ENCODE data around the gene RPTOR. TPM values are rescaled to one million over a fixed set of nuclear protein-coding genes. Genes with fewer than 3 reads are reported as not detected.

Gene RPTOR
- polyA plus RNA-seq, 1 donor (not counting 4 experiments of a cell fraction or from before 2014, with no cell fraction given): 4.0 TPM

GRCh38 chr17:80909635-80910034, 365.0 kb downstream of the RPTOR start:
- dilution Hi-C loops (cut with MboI; ENCODE audit: extremely low pct_ligation_motif_present, low sequenced_read_pairs): no loop called here
- no peak overlapping the region for H3K27ac ChIP-seq (ENCODE audit: control insufficient read depth, insufficient read depth, low read length)
- no peaks in the 10 kb centered on the region for H4K20me1 ChIP-seq (ENCODE audit: control insufficient read depth, extremely low read depth, insufficient read depth, low read length)
- H3K4me2 ChIP-seq (ENCODE audit: control insufficient read depth, extremely low read depth, insufficient read depth, low read depth, low read length): no peak overlapping the region
- H3K9me3 ChIP-seq (ENCODE audit: control insufficient read depth, low read depth, low read length): no peaks in the 10 kb centered on the region
- peaks cover 15 to 16% of the 10 kb centered on the region in 2 experiments for H3K36me3 ChIP-seq (ENCODE audit: control insufficient read depth in 2 of 2, extremely low read depth in 1 of 2, insufficient read depth in 2 of 2, low read length in 2 of 2)
- H3K4me1 ChIP-seq (ENCODE audit: control insufficient read depth, extremely low read depth, insufficient read depth, low read length): no peaks in the 10 kb centered on the region
- FAIRE-seq (no peak), DNase-seq (ENCODE audit: low read depth, low spot score) (no peak)
- H3K79me2 ChIP-seq (ENCODE audit: control insufficient read depth, insufficient read depth, low read length): no peaks in the 10 kb centered on the region
- H3K9me1 ChIP-seq (ENCODE audit: control insufficient read depth, extremely low read depth, insufficient read depth, low read length): no peaks in the 10 kb centered on the region
- no peak overlapping the region for H2AFZ ChIP-seq (ENCODE audit: control insufficient read depth, low read length)
- no peak overlapping the region for H3K9ac ChIP-seq (ENCODE audit: control insufficient read depth, extremely low read depth, insufficient read depth, low read length)
- TF ChIP-seq EZH2 (IDR thresholded peaks at IDR 0.05; ENCODE audit: low read length): no peak
- TF ChIP-seq, protein P1, sequence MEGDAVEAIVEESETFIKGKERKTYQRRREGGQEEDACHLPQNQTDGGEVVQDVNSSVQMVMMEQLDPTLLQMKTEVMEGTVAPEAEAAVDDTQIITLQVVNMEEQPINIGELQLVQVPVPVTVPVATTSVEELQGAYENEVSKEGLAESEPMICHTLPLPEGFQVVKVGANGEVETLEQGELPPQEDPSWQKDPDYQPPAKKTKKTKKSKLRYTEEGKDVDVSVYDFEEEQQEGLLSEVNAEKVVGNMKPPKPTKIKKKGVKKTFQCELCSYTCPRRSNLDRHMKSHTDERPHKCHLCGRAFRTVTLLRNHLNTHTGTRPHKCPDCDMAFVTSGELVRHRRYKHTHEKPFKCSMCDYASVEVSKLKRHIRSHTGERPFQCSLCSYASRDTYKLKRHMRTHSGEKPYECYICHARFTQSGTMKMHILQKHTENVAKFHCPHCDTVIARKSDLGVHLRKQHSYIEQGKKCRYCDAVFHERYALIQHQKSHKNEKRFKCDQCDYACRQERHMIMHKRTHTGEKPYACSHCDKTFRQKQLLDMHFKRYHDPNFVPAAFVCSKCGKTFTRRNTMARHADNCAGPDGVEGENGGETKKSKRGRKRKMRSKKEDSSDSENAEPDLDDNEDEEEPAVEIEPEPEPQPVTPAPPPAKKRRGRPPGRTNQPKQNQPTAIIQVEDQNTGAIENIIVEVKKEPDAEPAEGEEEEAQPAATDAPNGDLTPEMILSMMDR (optimal IDR thresholded peaks at IDR 0.05 in 1 of 3, IDR thresholded peaks at IDR 0.05 in 1 of 3, conservative IDR thresholded peaks at IDR 0.05 in 1 of 3; ENCODE audit: extremely low read depth in 1 of 3, insufficient read depth in 2 of 3, low read length in 3 of 3): no peak
- no peak overlapping the region for H3K4me3 ChIP-seq (ENCODE audit: control insufficient read depth in 2 of 3, extremely low read depth in 1 of 3, insufficient read depth in 2 of 3, low read depth in 1 of 3, low read length in 3 of 3)
- no peaks in the 10 kb centered on the region for H3K27me3 ChIP-seq (ENCODE audit: control insufficient read depth, extremely low read depth, insufficient read depth, low read length)

GRCh38 chr17:80910043-80910442, 365.4 kb downstream of the RPTOR start:
- H3K9me3 ChIP-seq (ENCODE audit: control insufficient read depth, low read depth, low read length): no peaks in the 10 kb centered on the region
- dilution Hi-C loops (cut with MboI; ENCODE audit: extremely low pct_ligation_motif_present, low sequenced_read_pairs): no loop called here
- FAIRE-seq: no peak
- H3K4me2 ChIP-seq (ENCODE audit: control insufficient read depth, extremely low read depth, insufficient read depth, low read depth, low read length): no peak overlapping the region
- TF ChIP-seq, protein P1 (optimal IDR thresholded peaks at IDR 0.05 in 1 of 3, IDR thresholded peaks at IDR 0.05 in 1 of 3, conservative IDR thresholded peaks at IDR 0.05 in 1 of 3; ENCODE audit: extremely low read depth in 1 of 3, insufficient read depth in 2 of 3, low read length in 3 of 3): no peak
- no peak for TF ChIP-seq EZH2 (IDR thresholded peaks at IDR 0.05; ENCODE audit: low read length)
- H3K79me2 ChIP-seq (ENCODE audit: control insufficient read depth, insufficient read depth, low read length): no peaks in the 10 kb centered on the region
- peaks cover 16% of the 10 kb centered on the region in 2 experiments for H3K36me3 ChIP-seq (ENCODE audit: control insufficient read depth in 2 of 2, extremely low read depth in 1 of 2, insufficient read depth in 2 of 2, low read length in 2 of 2)
- H3K4me1 ChIP-seq (ENCODE audit: control insufficient read depth, extremely low read depth, insufficient read depth, low read length): no peaks in the 10 kb centered on the region
- no peak overlapping the region for H3K9ac ChIP-seq (ENCODE audit: control insufficient read depth, extremely low read depth, insufficient read depth, low read length)
- H4K20me1 ChIP-seq (ENCODE audit: control insufficient read depth, extremely low read depth, insufficient read depth, low read length): no peaks in the 10 kb centered on the region
- H3K27me3 ChIP-seq (ENCODE audit: control insufficient read depth, extremely low read depth, insufficient read depth, low read length): no peaks in the 10 kb centered on the region
- no peak overlapping the region for H3K4me3 ChIP-seq (ENCODE audit: control insufficient read depth in 2 of 3, extremely low read depth in 1 of 3, insufficient read depth in 2 of 3, low read depth in 1 of 3, low read length in 3 of 3)
- no peak overlapping the region for H3K27ac ChIP-seq (ENCODE audit: control insufficient read depth, insufficient read depth, low read length)
- no peak for DNase-seq (ENCODE audit: low read depth, low spot score)
- H2AFZ ChIP-seq (ENCODE audit: control insufficient read depth, low read length): no peak overlapping the region
- no peaks in the 10 kb centered on the region for H3K9me1 ChIP-seq (ENCODE audit: control insufficient read depth, extremely low read depth, insufficient read depth, low read length)

All from keratinocyte (primary cell).